Astrocyte (in vitro differentiated cells and primary cell): ENCODE results near the gene GREM2. TPM values are rescaled to one million over a fixed set of nuclear protein-coding genes. Genes with fewer than 3 reads are reported as not detected.

Source experiments
- DNase-seq: peaks from one replicate; pipeline ENCODE4 v3.0.0-alpha.2; 2010; ENCODE audit warnings: low read depth
- FAIRE-seq: peaks from 2 replicates; lab custom pipeline; 2011; peaks lifted over from hg19 to GRCh38; lab: Jason Lieb, UNC
- H2AFZ ChIP-seq: 2 replicates; pipeline ENCODE4 v1.6.0; 2012; ENCODE audit warnings: low read depth, low read length, inconsistent platforms
- H3K27ac ChIP-seq: 2 replicates; pipeline ENCODE4 v1.5.1; 2011; ENCODE audit warnings: low read depth, low read length, inconsistent platforms
- H3K27me3 ChIP-seq: 2 replicates; pipeline ENCODE4 v1.6.0; 2011; ENCODE audit warnings: low read length, inconsistent platforms; ENCODE audit not compliant: insufficient read depth
- H3K36me3 ChIP-seq: 2 replicates; pipeline ENCODE4 v1.5.1; 2011; ENCODE audit warnings: low read length, inconsistent platforms; ENCODE audit not compliant: insufficient read depth
- H3K4me1 ChIP-seq: 2 replicates; pipeline ENCODE4 v1.5.1; 2011; ENCODE audit warnings: low read length, inconsistent platforms; ENCODE audit not compliant: insufficient read depth
- H3K4me2 ChIP-seq: 2 replicates; pipeline ENCODE4 v1.6.0; 2012; ENCODE audit warnings: low read length, inconsistent platforms
- H3K4me3 ChIP-seq: 2 replicates; pipeline ENCODE4 v1.5.1; 2011; ENCODE audit warnings: low read depth, mild to moderate bottlenecking, low read length, inconsistent platforms; ENCODE audit not compliant: insufficient read depth
- H3K79me2 ChIP-seq: 2 replicates; pipeline ENCODE4 v1.6.0; 2012; ENCODE audit warnings: mild to moderate bottlenecking, low read length, inconsistent platforms; ENCODE audit not compliant: insufficient read depth
- H3K9ac ChIP-seq: 2 replicates; pipeline ENCODE4 v1.6.0; 2012; ENCODE audit warnings: mild to moderate bottlenecking, low read length, inconsistent platforms
- H3K9me3 ChIP-seq: 2 replicates; pipeline ENCODE4 v1.5.1; 2012; ENCODE audit warnings: low read depth, mild to moderate bottlenecking, low read length, inconsistent platforms; ENCODE audit not compliant: insufficient read depth
- H4K20me1 ChIP-seq: 2 replicates; pipeline ENCODE4 v1.6.0; 2012; ENCODE audit warnings: low read length, inconsistent platforms; ENCODE audit not compliant: insufficient read depth
- H3K27ac Mint-ChIP-seq: one replicate; pipeline ENCODE4 v1.8.0; 2021; ENCODE audit warnings: mild to moderate bottlenecking, mixed read lengths; ENCODE audit not compliant: unreplicated experiment
- H3K27me3 Mint-ChIP-seq: one replicate; pipeline ENCODE4 v1.8.0; 2021; ENCODE audit warnings: low read depth, mixed read lengths; ENCODE audit not compliant: unreplicated experiment
- H3K36me3 Mint-ChIP-seq: one replicate; pipeline ENCODE4 v1.8.0; 2021; ENCODE audit warnings: low read depth, mixed read lengths; ENCODE audit not compliant: unreplicated experiment
- H3K4me1 Mint-ChIP-seq: one replicate; pipeline ENCODE4 v1.8.0; 2021; ENCODE audit warnings: low read depth, mixed read lengths; ENCODE audit not compliant: unreplicated experiment
- H3K4me3 Mint-ChIP-seq: one replicate; pipeline ENCODE4 v1.8.0; 2021; ENCODE audit warnings: mild to moderate bottlenecking, moderate library complexity, mixed read lengths; ENCODE audit not compliant: unreplicated experiment
- H3K9me3 Mint-ChIP-seq: one replicate; pipeline ENCODE4 v1.8.0; 2021; ENCODE audit warnings: mild to moderate bottlenecking, mixed read lengths; ENCODE audit not compliant: unreplicated experiment
- EZH2 ChIP-seq: IDR thresholded peaks from 2 replicates; pipeline ENCODE4 v1.6.1; 2012; ENCODE audit warnings: mild to moderate bottlenecking, low read length, inconsistent platforms; ENCODE audit not compliant: insufficient read depth
- total RNA-seq: library from RNA; stranded (reverse); gene quantifications from 2 replicates; pipeline ENCODE4 v1.2.1, GENCODE V29; 2021
- TF ChIP-seq, protein P1 (sequence below): IDR thresholded peaks from 2 replicates; pipeline ENCODE4 v1.5.1; 2011; ENCODE audit warnings: low read depth, mild to moderate bottlenecking, inconsistent platforms, low read length, moderate library complexity; ENCODE audit not compliant: insufficient read depth

The GREM2 gene
- total RNA-seq, 1 donor from 2014 or later: 0.14 TPM

DNA sequence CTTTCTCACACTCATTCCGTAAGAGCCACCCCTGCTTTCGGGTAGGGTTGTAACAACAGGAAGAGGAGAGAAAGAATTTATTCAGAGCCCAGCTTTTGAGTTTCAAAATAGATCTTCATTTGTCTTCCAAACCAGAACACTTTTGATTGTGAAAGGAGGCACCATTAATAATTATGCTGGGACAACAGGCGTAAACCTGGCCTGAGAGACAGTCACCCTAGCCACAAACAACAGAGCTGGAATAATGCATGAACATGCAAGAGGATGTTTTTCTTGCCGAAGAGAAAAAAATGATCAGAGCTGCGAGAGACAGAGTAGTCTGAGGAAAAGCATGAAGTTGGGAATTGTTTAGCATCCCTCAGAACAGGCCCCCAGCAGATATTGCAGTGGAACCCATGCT, 18.5 kb upstream of the GREM2 start:
- no peaks in the 10 kb centered on the region for H3K27me3 ChIP-seq
- Mint-ChIP-seq H3K27me3 (peaks cover 3% of the 10 kb centered on the region), H3K4me1 (peaks cover 3% of the 10 kb centered on the region), H3K4me3 (no peak overlapping the region), H3K27ac (no peak overlapping the region), H3K36me3 (no peaks in the 10 kb centered on the region), H3K9me3 (no peaks in the 10 kb centered on the region)
- no peak overlapping the region for H2AFZ ChIP-seq
- H3K9ac ChIP-seq: no peak overlapping the region
- no peaks in the 10 kb centered on the region for H3K9me3 ChIP-seq
- H3K4me2 ChIP-seq: peak overlapping the region; percentile 30
- H3K4me1 ChIP-seq: no peaks in the 10 kb centered on the region
- DNase-seq (peak; percentile 49), FAIRE-seq (no peak)
- H3K36me3 ChIP-seq: no peaks in the 10 kb centered on the region
- no peaks in the 10 kb centered on the region for H4K20me1 ChIP-seq
- TF ChIP-seq, protein P1, sequence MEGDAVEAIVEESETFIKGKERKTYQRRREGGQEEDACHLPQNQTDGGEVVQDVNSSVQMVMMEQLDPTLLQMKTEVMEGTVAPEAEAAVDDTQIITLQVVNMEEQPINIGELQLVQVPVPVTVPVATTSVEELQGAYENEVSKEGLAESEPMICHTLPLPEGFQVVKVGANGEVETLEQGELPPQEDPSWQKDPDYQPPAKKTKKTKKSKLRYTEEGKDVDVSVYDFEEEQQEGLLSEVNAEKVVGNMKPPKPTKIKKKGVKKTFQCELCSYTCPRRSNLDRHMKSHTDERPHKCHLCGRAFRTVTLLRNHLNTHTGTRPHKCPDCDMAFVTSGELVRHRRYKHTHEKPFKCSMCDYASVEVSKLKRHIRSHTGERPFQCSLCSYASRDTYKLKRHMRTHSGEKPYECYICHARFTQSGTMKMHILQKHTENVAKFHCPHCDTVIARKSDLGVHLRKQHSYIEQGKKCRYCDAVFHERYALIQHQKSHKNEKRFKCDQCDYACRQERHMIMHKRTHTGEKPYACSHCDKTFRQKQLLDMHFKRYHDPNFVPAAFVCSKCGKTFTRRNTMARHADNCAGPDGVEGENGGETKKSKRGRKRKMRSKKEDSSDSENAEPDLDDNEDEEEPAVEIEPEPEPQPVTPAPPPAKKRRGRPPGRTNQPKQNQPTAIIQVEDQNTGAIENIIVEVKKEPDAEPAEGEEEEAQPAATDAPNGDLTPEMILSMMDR: no peak
- TF ChIP-seq EZH2: no peak
- no peak overlapping the region for H3K4me3 ChIP-seq
- H3K27ac ChIP-seq: no peak overlapping the region
- no peaks in the 10 kb centered on the region for H3K79me2 ChIP-seq

DNA sequence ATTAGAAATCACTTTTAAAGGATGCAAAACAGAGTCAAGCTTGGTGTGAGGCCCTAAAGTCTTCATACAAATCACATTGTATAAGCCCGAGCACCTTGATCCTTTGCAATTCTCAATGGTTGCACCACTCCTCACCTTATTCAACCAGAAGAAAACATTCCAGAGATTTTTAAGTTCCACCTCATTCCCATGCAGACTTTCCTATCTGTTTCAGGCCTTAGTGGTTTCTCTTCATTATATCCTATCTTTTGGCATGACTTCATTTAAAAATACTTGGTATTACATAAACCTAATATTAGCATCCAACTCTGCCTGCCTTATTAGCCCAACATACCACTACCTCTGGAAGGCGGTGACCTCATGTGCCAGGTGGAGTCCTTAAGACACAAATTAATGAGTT, 9.3 kb upstream of the GREM2 start:
- TF ChIP-seq, protein P1: no peak
- no peak for TF ChIP-seq EZH2
- H3K27ac ChIP-seq: no peak overlapping the region
- DNase-seq (peak; percentile 78), FAIRE-seq (peak; percentile 13)
- no peaks in the 10 kb centered on the region for H3K79me2 ChIP-seq
- no peaks in the 10 kb centered on the region for H4K20me1 ChIP-seq
- no peaks in the 10 kb centered on the region for H3K27me3 ChIP-seq
- peaks cover 13% of the 10 kb centered on the region for H3K4me1 ChIP-seq
- Mint-ChIP-seq H3K27me3 (no peaks in the 10 kb centered on the region), H3K36me3 (no peaks in the 10 kb centered on the region), H3K4me1 (peaks cover 16% of the 10 kb centered on the region), H3K4me3 (no peak overlapping the region), H3K9me3 (peaks cover 4% of the 10 kb centered on the region), H3K27ac (peak overlapping the region; percentile 85)
- H2AFZ ChIP-seq: no peak overlapping the region
- H3K36me3 ChIP-seq: no peaks in the 10 kb centered on the region
- H3K9ac ChIP-seq: no peak overlapping the region
- H3K4me2 ChIP-seq: no peak overlapping the region
- no peak overlapping the region for H3K4me3 ChIP-seq
- no peaks in the 10 kb centered on the region for H3K9me3 ChIP-seq

DNA sequence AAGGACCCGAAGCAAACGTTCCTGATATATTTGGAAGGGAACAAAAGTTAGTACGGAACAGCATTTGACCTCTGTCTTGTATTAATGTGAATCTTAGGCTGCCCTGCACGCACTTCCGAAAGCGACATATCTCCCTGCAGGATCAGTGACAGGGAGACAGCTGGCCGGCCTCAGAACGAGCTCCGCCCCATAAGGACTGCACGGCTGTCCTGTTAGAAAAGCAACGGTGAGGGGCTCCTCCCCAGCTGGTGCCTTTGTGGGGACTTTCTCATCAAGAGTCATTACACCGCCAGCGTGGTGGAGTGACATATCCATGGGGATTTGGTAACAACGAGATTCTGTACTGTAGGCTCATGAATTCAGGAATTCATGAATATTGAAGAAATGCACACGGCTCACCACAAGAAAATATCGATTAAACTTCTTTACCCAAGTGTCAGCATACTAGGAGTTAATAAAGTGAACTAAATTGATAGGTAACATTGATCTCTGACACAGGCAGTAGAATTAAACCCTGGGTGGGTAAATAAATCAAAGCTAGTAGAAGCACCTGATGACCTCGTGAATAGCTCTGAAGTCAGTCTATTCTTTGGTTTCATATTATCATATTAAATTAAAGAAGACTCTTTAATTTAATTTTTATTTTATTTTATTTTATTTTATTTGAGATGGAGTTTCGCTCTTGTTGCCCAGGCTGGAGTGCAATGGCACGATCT, 8.1 kb upstream of the GREM2 start:
- no peak overlapping the region for H3K4me3 ChIP-seq
- peaks cover 4% of the 10 kb centered on the region for H3K9me3 Mint-ChIP-seq
- no peaks in the 10 kb centered on the region for H4K20me1 ChIP-seq
- peaks cover 16% of the 10 kb centered on the region for H3K4me1 Mint-ChIP-seq
- no peak overlapping the region for H3K4me3 Mint-ChIP-seq
- H3K27me3 ChIP-seq: no peaks in the 10 kb centered on the region
- H3K4me2 ChIP-seq: peak overlapping the region; percentile 33
- H3K9ac ChIP-seq: no peak overlapping the region
- no peak for TF ChIP-seq EZH2
- TF ChIP-seq, protein P1: no peak
- no peaks in the 10 kb centered on the region for H3K9me3 ChIP-seq
- FAIRE-seq: no peak
- no peaks in the 10 kb centered on the region for H3K36me3 Mint-ChIP-seq
- H3K4me1 ChIP-seq: peaks cover 13% of the 10 kb centered on the region
- no peak overlapping the region for H2AFZ ChIP-seq
- H3K79me2 ChIP-seq: no peaks in the 10 kb centered on the region
- no peaks in the 10 kb centered on the region for H3K27me3 Mint-ChIP-seq
- no peak overlapping the region for H3K27ac ChIP-seq
- H3K36me3 ChIP-seq: no peaks in the 10 kb centered on the region
- H3K27ac Mint-ChIP-seq: no peak overlapping the region
- DNase-seq: no peak
